A549 treated with GW870086 at 1 μM for 4 hours (cell line): ENCODE data around the gene NRBP1. TPM values are rescaled to one million over a fixed set of nuclear protein-coding genes. Genes with fewer than 3 reads are reported as not detected.

Experiments used
- total RNA-seq: library from RNA; stranded (reverse); fragments of 200-300 nt; extraction: Qiagen RNA extraction; gene quantifications from 5 replicates; pipeline ENCODE4 v1.2.3, GENCODE V29; 2022; ENCODE audit warnings: low read depth

The NRBP1 gene
- total RNA-seq: 118 to 138 TPM (median 130 TPM) in 5 replicates

GRCh38 chr2:27428213-27428977 is at the start of gene NRBP1:
TSS of gene NRBP1 (plus strand) at chr2:27428631. CDS start at chr2:27433274, 4,643 bp downstream.

GRCh38 chr2:27380626-27381545 is 47.5 kb upstream of the NRBP1 start, which contains the start of gene ZNF513:
TSS of gene ZNF513 (minus strand) at chr2:27380734. CDS start at chr2:27380526, 208 bp downstream.

GRCh38 chr2:27409321-27410073 is 18.9 kb upstream of the NRBP1 start, which contains the start of gene PPM1G:
TSS of gene PPM1G (minus strand) at chr2:27409591. CDS start at chr2:27409422, 169 bp downstream.

GRCh38 chr2:27441958-27442919 is 13.8 kb downstream of the NRBP1 start, which contains the start of gene KRTCAP3:
TSS of gene KRTCAP3 (plus strand) at chr2:27442381. CDS start at chr2:27442413, 32 bp downstream.

GRCh38 chr2:27489498-27490397 is 61.3 kb downstream of the NRBP1 start, which contains the start of gene IFT172:
TSS of gene IFT172 (minus strand) at chr2:27489743. CDS start at chr2:27489653, 90 bp downstream.

Other genes starting within 250 kb of the NRBP1 start
- 214 to 222 TPM (median 218 TPM) in 5 replicates for gene ATRAID, start 216.6 kb upstream of the NRBP1 start, total RNA-seq
- gene SLC5A6, start 216.4 kb upstream of the NRBP1 start, total RNA-seq: 63.5 to 74.6 TPM (median 69.6 TPM) in 5 replicates
- gene CAD, start 211.3 kb upstream of the NRBP1 start, total RNA-seq: 49.8 to 63.2 TPM (median 59.4 TPM) in 5 replicates
- gene SLC30A3, start 165.6 kb upstream of the NRBP1 start, total RNA-seq: 3.0 to 4.1 TPM (median 3.5 TPM) in 5 replicates
- gene DNAJC5G, start 153.2 kb upstream of the NRBP1 start, total RNA-seq: not detected in 5 replicates
- gene TRIM54, start 146.2 kb upstream of the NRBP1 start, total RNA-seq: 0.67 to 1.1 TPM (median 0.72 TPM) in 5 replicates
- 1.0 to 2.5 TPM (median 1.2 TPM) in 5 replicates for gene UCN, start 120.2 kb upstream of the NRBP1 start, total RNA-seq
- gene MPV17, start 105.5 kb upstream of the NRBP1 start, total RNA-seq: 82.3 to 96.7 TPM (median 86.5 TPM) in 5 replicates
- gene GTF3C2, start 71.9 kb upstream of the NRBP1 start, total RNA-seq: 56.5 to 64.6 TPM (median 61.4 TPM) in 5 replicates
- 54.9 to 62.2 TPM (median 58.8 TPM) in 5 replicates for gene EIF2B4, start 58.3 kb upstream of the NRBP1 start, total RNA-seq
- gene SNX17, start 58.0 kb upstream of the NRBP1 start, total RNA-seq: 135 to 147 TPM (median 145 TPM) in 5 replicates
- 9.7 to 15.5 TPM (median 14.0 TPM) in 5 replicates for gene ZNF513, start 47.9 kb upstream of the NRBP1 start, total RNA-seq
- 152 to 163 TPM (median 161 TPM) in 5 replicates for gene PPM1G, start 19.0 kb upstream of the NRBP1 start, total RNA-seq
- gene KRTCAP3, start 13.8 kb downstream of the NRBP1 start, total RNA-seq: 0.39 to 0.90 TPM (median 0.85 TPM) in 5 replicates
- 7.5 to 9.9 TPM (median 8.0 TPM) in 5 replicates for gene IFT172, start 61.1 kb downstream of the NRBP1 start, total RNA-seq
- gene FNDC4, start 66.6 kb downstream of the NRBP1 start, total RNA-seq: 3.5 to 6.2 TPM (median 4.0 TPM) in 5 replicates
- gene GCKR, start 68.2 kb downstream of the NRBP1 start, total RNA-seq: 0.08 to 0.80 TPM (median 0.43 TPM) in 4 of 5 replicates, not detected in the other
- gene ZNF512, start 154.4 kb downstream of the NRBP1 start, total RNA-seq: 12.2 to 21.3 TPM (median 17.9 TPM) in 5 replicates
- 2.5 to 4.7 TPM (median 4.2 TPM) in 5 replicates for gene CCDC121, start 200.4 kb downstream of the NRBP1 start, total RNA-seq
- gene GPN1, start 200.4 kb downstream of the NRBP1 start, total RNA-seq: 57.4 to 64.0 TPM (median 60.0 TPM) in 5 replicates
- gene SUPT7L, start 235.0 kb downstream of the NRBP1 start, total RNA-seq: 28.2 to 33.4 TPM (median 33.1 TPM) in 5 replicates
- 27.5 to 33.2 TPM (median 31.0 TPM) in 5 replicates for gene SLC4A1AP, start 235.3 kb downstream of the NRBP1 start, total RNA-seq